Prostate gland (tissue), 2 donors: ENCODE data around the gene PCDHGA1. TPM values are rescaled to one million over a fixed set of nuclear protein-coding genes. Genes with fewer than 3 reads are reported as not detected.
A peak's percentile ranks its signal among the peaks of the same experiment; 100 is the strongest.
"Not testable (repeated sequence)": the region's sequence is repeated elsewhere in the genome, so short reads cannot be mapped to it uniquely, and the experiment has no call there.

Experiments used
- DNase-seq: peaks from one replicate; pipeline ENCODE4 v3.0.0-alpha.2; 2019; ENCODE audit warnings: low spot score
- H3K27ac ChIP-seq, 2 donors: fragments of 200-600 bp; sonication (generic); 2 replicates each; pipeline ENCODE4 v1.5.1; 2017 to 2019
- H3K27me3 ChIP-seq: fragments of 200-600 bp; sonication (generic); replicated peaks from 2 replicates; pipeline ENCODE4 v1.5.1; 2019; ENCODE audit not compliant: insufficient read depth
- H3K36me3 ChIP-seq, 2 donors: fragments of 200-600 bp; sonication (generic); 1 replicate in 1 of 2; 2 replicates in 1 of 2; pipeline versions ENCODE4 v1.5.1 to v1.8.1; 2017 to 2019
- H3K4me1 ChIP-seq: fragments of 200-600 bp; sonication (generic); replicated peaks from 2 replicates; pipeline ENCODE4 v1.5.1; 2019
- H3K4me3 ChIP-seq, 2 donors: fragments of 200-600 bp; sonication (generic); 2 replicates each; pipeline ENCODE4 v1.5.1; 2017 to 2019
- H3K9me3 ChIP-seq: fragments of 200-600 bp; sonication (generic); 2 replicates; pipeline ENCODE4 v1.5.1; 2017
- POLR2A ChIP-seq: fragments of 450-650 bp; IDR thresholded peaks from one replicate; pipeline ENCODE4 v1.6.1; 2016; ENCODE audit warnings: antibody characterized with exemption, mild to moderate bottlenecking
- POLR2AphosphoS5 ChIP-seq: sonication (generic); formaldehyde crosslinking; IDR thresholded peaks from one replicate; pipeline ENCODE4 v1.6.1; 2017; ENCODE audit warnings: antibody characterized with exemption
- WGBS: methylation state at CpG from one replicate; pipeline ENCODE4 v1.1.5; 2018; 5-methylcytosine and 5-hydroxymethylcytosine counted together
- intact Hi-C: fragments of 100-400 bp; cut with DNase I; formaldehyde crosslinking; loops from one replicate; pipeline ENCODE4 v1.14.2; 2022
- total RNA-seq, 2 donors: library from RNA; depleted of rRNA; stranded (reverse); fragments of >200 nt; gene quantifications; one replicate each; pipeline ENCODE4 v1.1.0, GENCODE V29; 2016
- TF ChIP-seq, protein P1 (sequence below), 4 experiments: fragments of 200-600 bp in 2 of 4; fragments of 450-650 bp in 2 of 4; sonication (generic) in 2 of 4; IDR thresholded peaks; 1 replicate in 3 of 4; 2 replicates in 1 of 4; pipeline ENCODE4 v1.5.1; 2016 to 2019; ENCODE audit warnings: antibody characterized with exemption in 4 of 4, mild to moderate bottlenecking in 2 of 4, moderate library complexity in 2 of 4

PCDHGA1 gene
- total RNA-seq, 2 donors from 2014 or later = 0.64 to 4.8 TPM

DNA sequence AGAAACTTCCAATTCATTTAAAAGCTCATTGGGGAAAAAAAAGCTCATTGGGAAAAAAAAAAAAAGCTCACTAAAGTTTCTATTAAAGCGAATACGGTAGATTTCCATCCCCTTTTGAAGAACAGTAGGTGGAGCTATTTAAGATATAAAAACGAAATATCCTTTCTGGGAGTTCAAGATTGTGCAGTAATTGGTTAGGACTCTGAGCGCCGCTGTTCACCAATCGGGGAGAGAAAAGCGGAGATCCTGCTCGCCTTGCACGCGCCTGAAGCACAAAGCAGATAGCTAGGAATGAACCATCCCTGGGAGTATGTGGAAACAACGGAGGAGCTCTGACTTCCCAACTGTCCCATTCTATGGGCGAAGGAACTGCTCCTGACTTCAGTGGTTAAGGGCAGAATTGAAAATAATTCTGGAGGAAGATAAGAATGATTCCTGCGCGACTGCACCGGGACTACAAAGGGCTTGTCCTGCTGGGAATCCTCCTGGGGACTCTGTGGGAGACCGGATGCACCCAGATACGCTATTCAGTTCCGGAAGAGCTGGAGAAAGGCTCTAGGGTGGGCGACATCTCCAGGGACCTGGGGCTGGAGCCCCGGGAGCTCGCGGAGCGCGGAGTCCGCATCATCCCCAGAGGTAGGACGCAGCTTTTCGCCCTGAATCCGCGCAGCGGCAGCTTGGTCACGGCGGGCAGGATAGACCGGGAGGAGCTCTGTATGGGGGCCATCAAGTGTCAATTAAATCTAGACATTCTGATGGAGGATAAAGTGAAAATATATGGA lies 100.2 kb downstream of the PCDHGA1 start, which contains the start of gene PCDHGA12:
Gene PCDHGA12, plus strand, starts transcription at position 176 of the 782 bp plus-strand sequence. Its CDS starts 253 bp downstream, at position 429.
- peaks cover 9% of the 10 kb centered on the region for H3K9me3 ChIP-seq
- 14% methylated on average over 33 of the region's 33 CpGs for WGBS
- peak; percentile 6 for TF ChIP-seq POLR2AphosphoS5
- TF ChIP-seq, protein P1, sequence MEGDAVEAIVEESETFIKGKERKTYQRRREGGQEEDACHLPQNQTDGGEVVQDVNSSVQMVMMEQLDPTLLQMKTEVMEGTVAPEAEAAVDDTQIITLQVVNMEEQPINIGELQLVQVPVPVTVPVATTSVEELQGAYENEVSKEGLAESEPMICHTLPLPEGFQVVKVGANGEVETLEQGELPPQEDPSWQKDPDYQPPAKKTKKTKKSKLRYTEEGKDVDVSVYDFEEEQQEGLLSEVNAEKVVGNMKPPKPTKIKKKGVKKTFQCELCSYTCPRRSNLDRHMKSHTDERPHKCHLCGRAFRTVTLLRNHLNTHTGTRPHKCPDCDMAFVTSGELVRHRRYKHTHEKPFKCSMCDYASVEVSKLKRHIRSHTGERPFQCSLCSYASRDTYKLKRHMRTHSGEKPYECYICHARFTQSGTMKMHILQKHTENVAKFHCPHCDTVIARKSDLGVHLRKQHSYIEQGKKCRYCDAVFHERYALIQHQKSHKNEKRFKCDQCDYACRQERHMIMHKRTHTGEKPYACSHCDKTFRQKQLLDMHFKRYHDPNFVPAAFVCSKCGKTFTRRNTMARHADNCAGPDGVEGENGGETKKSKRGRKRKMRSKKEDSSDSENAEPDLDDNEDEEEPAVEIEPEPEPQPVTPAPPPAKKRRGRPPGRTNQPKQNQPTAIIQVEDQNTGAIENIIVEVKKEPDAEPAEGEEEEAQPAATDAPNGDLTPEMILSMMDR (IDR thresholded peaks at IDR 0.05) = peak in 2 of 4 experiments; percentile 27 to 41
- no peak for TF ChIP-seq POLR2A
- H3K36me3 ChIP-seq = no peaks in the 10 kb centered on the region
- intact Hi-C loops = no loop called here
- H3K4me1 ChIP-seq = no peaks in the 10 kb centered on the region
- H3K27ac ChIP-seq = no peak within 1 kb of the TSS
- no peaks in the 10 kb centered on the region for H3K27me3 ChIP-seq
- H3K4me3 ChIP-seq = no peak within 1 kb of the TSS
- DNase-seq = no peak

DNA sequence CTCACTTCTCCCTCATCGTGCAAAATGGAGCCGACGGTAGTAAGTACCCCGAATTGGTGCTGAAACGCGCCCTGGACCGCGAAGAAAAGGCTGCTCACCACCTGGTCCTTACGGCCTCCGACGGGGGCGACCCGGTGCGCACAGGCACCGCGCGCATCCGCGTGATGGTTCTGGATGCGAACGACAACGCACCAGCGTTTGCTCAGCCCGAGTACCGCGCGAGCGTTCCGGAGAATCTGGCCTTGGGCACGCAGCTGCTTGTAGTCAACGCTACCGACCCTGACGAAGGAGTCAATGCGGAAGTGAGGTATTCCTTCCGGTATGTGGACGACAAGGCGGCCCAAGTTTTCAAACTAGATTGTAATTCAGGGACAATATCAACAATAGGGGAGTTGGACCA lies 101.0 kb downstream of the PCDHGA1 start:
- Histone ChIP-seq H3K4me3 (no peak overlapping the region), H3K9me3 (peaks cover 9% of the 10 kb centered on the region)

DNA sequence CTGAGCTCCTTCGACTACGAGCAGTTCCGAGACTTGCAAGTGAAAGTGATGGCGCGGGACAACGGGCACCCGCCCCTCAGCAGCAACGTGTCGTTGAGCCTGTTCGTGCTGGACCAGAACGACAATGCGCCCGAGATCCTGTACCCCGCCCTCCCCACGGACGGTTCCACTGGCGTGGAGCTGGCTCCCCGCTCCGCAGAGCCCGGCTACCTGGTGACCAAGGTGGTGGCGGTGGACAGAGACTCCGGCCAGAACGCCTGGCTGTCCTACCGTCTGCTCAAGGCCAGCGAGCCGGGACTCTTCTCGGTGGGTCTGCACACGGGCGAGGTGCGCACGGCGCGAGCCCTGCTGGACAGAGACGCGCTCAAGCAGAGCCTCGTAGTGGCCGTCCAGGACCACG lies 102.0 kb downstream of the PCDHGA1 start:
- H3K4me3 ChIP-seq, H3K4me1 ChIP-seq, intact Hi-C loops, H3K27ac ChIP-seq, H3K36me3 ChIP-seq, H3K9me3 ChIP-seq, DNase-seq, H3K27me3 ChIP-seq: not testable (repeated sequence)
- WGBS = 24% methylated on average over 26 of the region's 38 CpGs

More for the DNA sequence above, 101.0 kb downstream of the PCDHGA1 start:
- TF ChIP-seq, protein P1 (IDR thresholded peaks at IDR 0.05) = no peak
- TF ChIP-seq POLR2A (no peak), POLR2AphosphoS5 (no peak)
- DNase-seq = no peak
- intact Hi-C loops = no loop called here
- no peak overlapping the region for H3K27ac ChIP-seq
- H3K4me1 ChIP-seq = no peaks in the 10 kb centered on the region
- H3K36me3 ChIP-seq = no peaks in the 10 kb centered on the region
- WGBS = 19% methylated on average over 32 of the region's 37 CpGs
- no peaks in the 10 kb centered on the region for H3K27me3 ChIP-seq

DNA sequence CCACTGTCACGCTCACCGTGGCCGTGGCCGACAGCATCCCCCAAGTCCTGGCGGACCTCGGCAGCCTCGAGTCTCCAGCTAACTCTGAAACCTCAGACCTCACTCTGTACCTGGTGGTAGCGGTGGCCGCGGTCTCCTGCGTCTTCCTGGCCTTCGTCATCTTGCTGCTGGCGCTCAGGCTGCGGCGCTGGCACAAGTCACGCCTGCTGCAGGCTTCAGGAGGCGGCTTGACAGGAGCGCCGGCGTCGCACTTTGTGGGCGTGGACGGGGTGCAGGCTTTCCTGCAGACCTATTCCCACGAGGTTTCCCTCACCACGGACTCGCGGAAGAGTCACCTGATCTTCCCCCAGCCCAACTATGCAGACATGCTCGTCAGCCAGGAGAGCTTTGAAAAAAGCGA lies 102.4 kb downstream of the PCDHGA1 start:
- H3K36me3 ChIP-seq, intact Hi-C loops, H3K27me3 ChIP-seq, H3K27ac ChIP-seq, H3K4me3 ChIP-seq, H3K4me1 ChIP-seq, DNase-seq, H3K9me3 ChIP-seq: not testable (repeated sequence)
- 23% methylated on average over 25 of the region's 29 CpGs for WGBS

DNA sequence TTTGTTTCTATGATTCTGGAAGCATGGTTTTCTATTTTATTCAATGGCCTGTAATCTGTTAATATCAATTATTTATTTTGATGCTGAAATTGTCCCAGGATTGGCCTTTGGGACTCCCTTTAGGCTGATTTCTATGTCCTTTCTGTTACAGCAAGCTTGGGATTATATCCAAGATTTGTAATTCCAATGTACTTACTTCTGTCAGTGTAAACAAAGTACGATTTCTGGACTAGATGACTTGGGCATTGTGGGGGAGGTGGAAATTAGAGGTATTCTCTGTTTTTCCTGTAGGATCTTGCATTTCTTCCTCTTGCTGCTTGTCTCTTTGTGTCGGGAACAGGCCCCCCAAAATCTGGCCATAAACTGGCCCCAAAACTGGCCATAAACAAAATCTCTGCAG lies 103.7 kb downstream of the PCDHGA1 start:
- Histone ChIP-seq H3K9me3 (no peaks in the 10 kb centered on the region), H3K27me3 (no peaks in the 10 kb centered on the region)
- WGBS = 87% methylated on average over 2 of the region's 2 CpGs

More for the DNA sequence above, 103.7 kb downstream of the PCDHGA1 start:
- Histone ChIP-seq H3K4me1 (no peaks in the 10 kb centered on the region), H3K4me3 (no peak overlapping the region), H3K27ac (no peak overlapping the region), H3K36me3 (no peaks in the 10 kb centered on the region)
- DNase-seq = no peak
- TF ChIP-seq, protein P1 (IDR thresholded peaks at IDR 0.05) = no peak
- no peak for TF ChIP-seq POLR2A
- no peak for TF ChIP-seq POLR2AphosphoS5
- intact Hi-C loops = no loop called here
